Heart left ventricle (tissue), 16 donors: Measurements from ENCODE around the gene SLC35F1. TPM values are rescaled to one million over a fixed set of nuclear protein-coding genes. Genes with fewer than 3 reads are reported as not detected.

Experiments used
- ATAC-seq, 4 donors: fragments of 200-7000 bp; cut with Tn5 transposase; one replicate each; pipeline ENCODE4 v1.9.1; 2020 to 2022; ENCODE audit warnings: moderate library complexity in 4 of 4, mild to moderate bottlenecking in 3 of 4, moderate number of reproducible peaks in 1 of 4
- DNase-seq, 5 donors: peaks; one replicate each; pipeline ENCODE4 v3.0.0-alpha.2; 2020
- H3K27ac ChIP-seq, 12 donors: fragments of 200-600 bp; sonication (generic) in 4 of 12; one replicate each; pipeline versions ENCODE4 v1.5.0 to v1.8.0; 2016 to 2022; ENCODE audit warnings: mild to moderate bottlenecking in 2 of 12
- H3K27me3 ChIP-seq, 9 donors: fragments of 200-600 bp; sonication (generic) in 2 of 9; one replicate each; pipeline versions ENCODE4 v1.5.1 to v1.8.0; 2016 to 2022; ENCODE audit warnings: mild to moderate bottlenecking in 3 of 9
- H3K36me3 ChIP-seq, 9 donors: fragments of 200-600 bp; sonication (generic) in 2 of 9; one replicate each; pipeline versions ENCODE4 v1.5.0 to v1.8.0; 2018 to 2022; ENCODE audit warnings: mild to moderate bottlenecking in 2 of 9
- H3K4me1 ChIP-seq, 12 donors: fragments of 200-600 bp; sonication (generic) in 4 of 12; one replicate each; pipeline versions ENCODE4 v1.5.0 to v1.8.0; 2016 to 2022; ENCODE audit warnings: mild to moderate bottlenecking in 3 of 12
- H3K4me3 ChIP-seq, 12 donors: fragments of 200-600 bp; sonication (generic) in 4 of 12; one replicate each; pipeline versions ENCODE4 v1.5.0 to v1.8.0; 2017 to 2022; ENCODE audit warnings: mild to moderate bottlenecking in 9 of 12, moderate library complexity in 4 of 12
- H3K9me3 ChIP-seq, 12 donors: fragments of 200-600 bp; sonication (generic) in 4 of 12; one replicate each; pipeline versions ENCODE4 v1.5.0 to v1.8.0; 2016 to 2022; ENCODE audit warnings: mild to moderate bottlenecking in 1 of 12
- CTCF ChIP-seq, 12 donors: fragments of 200-600 bp; sonication (generic) in 4 of 12; IDR thresholded peaks; one replicate each; pipeline versions ENCODE4 v1.5.0 to v1.8.0; 2018 to 2022; ENCODE audit warnings: antibody characterized with exemption in 12 of 12, mild to moderate bottlenecking in 5 of 12
- POLR2A ChIP-seq, 2 donors: fragments of 450-650 bp; IDR thresholded peaks; one replicate each; pipeline ENCODE4 v1.6.1; 2017; ENCODE audit warnings: antibody characterized with exemption in 2 of 2, mild to moderate bottlenecking in 2 of 2, moderate library complexity in 2 of 2
- WGBS, 4 donors: extraction: QIAGEN DNeasy Blood & Tissue Kit in 2 of 4; methylation state at CpG; one replicate each; pipeline versions ENCODE4 v1.1.5 to v1.1.7; 2013 to 2018; 5-methylcytosine and 5-hydroxymethylcytosine counted together
- intact Hi-C, 10 donors: fragments of 100-400 bp; cut with DNase I; formaldehyde crosslinking; loops; one replicate each; pipeline versions ENCODE4 v1.11.1 to v1.14.2; 2022
- polyA plus RNA-seq, 2 donors: library from polyadenylated mRNA; stranded (reverse); fragments of 200-250 nt; gene quantifications; one replicate each; pipeline ENCODE4 v1.2.3, GENCODE V29; 2013
- total RNA-seq, 9 donors: library from RNA; depleted of rRNA in 2 of 9; stranded (reverse); fragments of >200 nt in 2 of 9; fragmentation: NEBNext Ultra II Directional in 3 of 9; extraction: Animal tissue kit (Norgen Biotek cat#: 25700) in 3 of 9; gene quantifications; one replicate each; pipeline versions ENCODE4 v1.1.0 to v1.2.4, GENCODE V29; 2016 to 2023
- donor health status: ischemic (EF 13 %, LVEDD 7.1; RV severe dilation, severe dysfunction).
- donor health status: healthy with polysubstance abuse.
- donor health status: DM: no; HTN: yes; CAD: no.
- donor health status: DM: no; HTN: no; CAD: no.
- donor health status: ischemic (EF 25% LVEDD 6.9; RV normal size, moderate dysfunction).
- donor health status: ischemic (EF 25% LVEDD 5.7; RV mildly dilated, moderate dysfunction).
- donor health status: healthy.
- donor health status: DM: yes; HTN: yes; CAD: no.
- donor health status: ischemic (EF 35%, LVEDD 5.7; RV mildly dilated, moderate dysfunction).
- donor health status: nonischemic (EF 11% LVEDD 7.7; RV severe dilation, severe dysfunction).
- donor health status: DM: yes; HTN: yes; CAD: no.
- donor health status: PGD.
- donor health status: ischemic (EF 29% LVEDD 5.4; RV normal size, mild dysfunction).
- donor health status: nonischemic (EF 23%, LVEDD 6.1; RV moderate dilation, normal function).

Gene SLC35F1
- total and polyA plus RNA-seq, 11 donors, result 1.1 to 11.6 (median 5.0) TPM

DNA sequence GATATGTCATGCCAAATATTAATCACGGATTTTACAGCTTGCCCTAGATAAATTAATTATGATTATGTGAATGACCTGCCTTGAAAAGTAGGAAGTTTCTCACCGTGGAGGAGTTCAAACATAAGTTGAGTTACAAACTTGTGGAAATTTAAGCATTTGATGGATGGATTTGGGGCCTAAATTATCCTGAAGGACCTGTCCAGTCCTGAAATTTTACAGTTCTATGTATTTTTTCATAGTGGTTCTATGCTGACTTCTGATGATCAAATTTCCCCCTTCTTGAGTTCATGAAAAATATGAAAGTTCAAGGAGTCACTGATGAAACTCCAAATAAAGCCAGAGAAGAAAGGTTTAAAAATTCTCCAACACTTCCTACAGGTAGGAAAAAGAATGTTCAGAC, 178.6 kb downstream of the SLC35F1 start:
- no peak overlapping the region for H3K27ac ChIP-seq
- DNase-seq (no peak), ATAC-seq (no peak)
- intact Hi-C loops, result no loop called here
- no peaks in the 10 kb centered on the region for H3K9me3 ChIP-seq
- H3K27me3 ChIP-seq, result no peaks in the 10 kb centered on the region
- H3K4me1 ChIP-seq, result no peaks in the 10 kb centered on the region
- H3K4me3 ChIP-seq, result no peak overlapping the region
- H3K36me3 ChIP-seq, result no peaks in the 10 kb centered on the region
- WGBS, 4 donors, result 77 to 85% (median 81%) methylated on average over 2 of the region's 2 CpGs
- TF ChIP-seq CTCF (IDR thresholded peaks at IDR 0.05), result no peak
- TF ChIP-seq POLR2A (IDR thresholded peaks at IDR 0.05), result no peak

GRCh38 chr6:118086159-118086558, 179.1 kb downstream of the SLC35F1 start:
- no peak for TF ChIP-seq POLR2A (IDR thresholded peaks at IDR 0.05)
- no peak for TF ChIP-seq CTCF (IDR thresholded peaks at IDR 0.05)
- Histone ChIP-seq H3K9me3 (no peaks in the 10 kb centered on the region), H3K27ac (no peak overlapping the region), H3K4me1 (no peaks in the 10 kb centered on the region), H3K36me3 (no peaks in the 10 kb centered on the region), H3K27me3 (no peaks in the 10 kb centered on the region), H3K4me3 (no peak overlapping the region)
- ATAC-seq (no peak), DNase-seq (no peak)
- intact Hi-C loops, result no loop called here
- WGBS, 4 donors, result 69 to 83% (median 79%) methylated on average over 2 of the region's 2 CpGs

- no peak for TF ChIP-seq POLR2A (IDR thresholded peaks at IDR 0.05)
- TF ChIP-seq CTCF (IDR thresholded peaks at IDR 0.05), result no peak
- Histone ChIP-seq H3K27me3 (no peaks in the 10 kb centered on the region), H3K4me3 (no peak overlapping the region), H3K9me3 (peaks cover 0 to 13% (median 0%) of the 10 kb centered on the region in 12 donors), H3K4me1 (no peaks in the 10 kb centered on the region), H3K36me3 (no peaks in the 10 kb centered on the region), H3K27ac (no peak overlapping the region)
- ATAC-seq (no peak), DNase-seq (no peak)
- intact Hi-C loops, result no loop called here
Observed at GRCh38 chr6:118092086-118092485, 185.0 kb downstream of the SLC35F1 start.

GRCh38 chr6:118097576-118097975, 190.5 kb downstream of the SLC35F1 start:
- peaks cover 0 to 13% (median 1%) of the 10 kb centered on the region in 12 donors for H3K9me3 ChIP-seq
- no peaks in the 10 kb centered on the region for H3K27me3 ChIP-seq
- no peak overlapping the region for H3K4me3 ChIP-seq
- DNase-seq (no peak), ATAC-seq (no peak)
- no peak overlapping the region for H3K27ac ChIP-seq
- no peaks in the 10 kb centered on the region for H3K36me3 ChIP-seq
- intact Hi-C loops, result no loop called here
- TF ChIP-seq CTCF (IDR thresholded peaks at IDR 0.05) (no peak), POLR2A (IDR thresholded peaks at IDR 0.05) (no peak)
- 45 to 72% (median 52%) methylated on average over 3 of the region's 3 CpGs for WGBS, 4 donors
- peaks cover 0 to 9% (median 0%) of the 10 kb centered on the region in 12 donors for H3K4me1 ChIP-seq
